NB4 (cell line): ENCODE data around the gene ZNF197.

Experiments
- POLR2A ChIP-seq: IDR thresholded peaks from 2 replicates; pipeline ENCODE4 v1.6.1; 2011; ENCODE audit warnings: mild to moderate bottlenecking; ENCODE audit not compliant: insufficient read length; ENCODE audit errors: extremely low read depth
- TF ChIP-seq, protein P1 (sequence below): IDR thresholded peaks from one replicate; pipeline ENCODE4 v1.5.1; 2012; ENCODE audit warnings: low read depth, low read length

DNA sequence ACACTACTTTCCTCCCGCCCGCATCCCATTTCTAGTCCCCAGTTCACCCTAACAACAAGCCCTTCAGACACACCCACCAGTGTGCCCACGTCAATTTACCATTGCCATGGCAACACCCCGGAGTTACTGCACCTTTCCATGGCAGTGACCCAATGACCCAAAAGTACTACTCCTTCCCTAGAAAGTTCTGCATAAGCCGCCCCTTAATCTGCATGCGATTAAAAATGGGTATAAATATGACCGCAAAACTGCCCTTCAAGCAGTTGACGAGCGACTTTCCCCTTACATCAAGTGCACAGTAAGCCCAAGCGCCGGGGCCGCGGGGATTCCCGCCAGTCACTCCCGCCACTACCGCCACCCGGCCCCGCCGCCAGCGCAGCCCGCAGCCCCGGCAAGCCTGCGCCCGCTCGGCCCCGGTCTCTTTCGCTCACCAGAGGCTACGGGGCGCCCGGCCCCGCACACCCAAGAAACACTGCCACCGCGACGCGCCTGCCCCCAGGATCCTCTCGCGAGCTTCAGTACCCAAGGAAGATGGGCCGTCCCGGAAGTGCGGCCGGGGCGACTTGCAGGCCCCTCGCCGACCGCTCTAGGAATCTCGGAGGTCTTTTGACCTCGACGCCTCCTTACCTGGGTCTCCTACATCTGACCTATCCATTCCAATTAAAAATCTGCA lies 60.4 kb downstream of the ZNF197 start:
- TF ChIP-seq, protein P1, sequence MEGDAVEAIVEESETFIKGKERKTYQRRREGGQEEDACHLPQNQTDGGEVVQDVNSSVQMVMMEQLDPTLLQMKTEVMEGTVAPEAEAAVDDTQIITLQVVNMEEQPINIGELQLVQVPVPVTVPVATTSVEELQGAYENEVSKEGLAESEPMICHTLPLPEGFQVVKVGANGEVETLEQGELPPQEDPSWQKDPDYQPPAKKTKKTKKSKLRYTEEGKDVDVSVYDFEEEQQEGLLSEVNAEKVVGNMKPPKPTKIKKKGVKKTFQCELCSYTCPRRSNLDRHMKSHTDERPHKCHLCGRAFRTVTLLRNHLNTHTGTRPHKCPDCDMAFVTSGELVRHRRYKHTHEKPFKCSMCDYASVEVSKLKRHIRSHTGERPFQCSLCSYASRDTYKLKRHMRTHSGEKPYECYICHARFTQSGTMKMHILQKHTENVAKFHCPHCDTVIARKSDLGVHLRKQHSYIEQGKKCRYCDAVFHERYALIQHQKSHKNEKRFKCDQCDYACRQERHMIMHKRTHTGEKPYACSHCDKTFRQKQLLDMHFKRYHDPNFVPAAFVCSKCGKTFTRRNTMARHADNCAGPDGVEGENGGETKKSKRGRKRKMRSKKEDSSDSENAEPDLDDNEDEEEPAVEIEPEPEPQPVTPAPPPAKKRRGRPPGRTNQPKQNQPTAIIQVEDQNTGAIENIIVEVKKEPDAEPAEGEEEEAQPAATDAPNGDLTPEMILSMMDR: no peak
- no peak for TF ChIP-seq POLR2A
